ENCODE data around the gene CREG1.

DNA sequence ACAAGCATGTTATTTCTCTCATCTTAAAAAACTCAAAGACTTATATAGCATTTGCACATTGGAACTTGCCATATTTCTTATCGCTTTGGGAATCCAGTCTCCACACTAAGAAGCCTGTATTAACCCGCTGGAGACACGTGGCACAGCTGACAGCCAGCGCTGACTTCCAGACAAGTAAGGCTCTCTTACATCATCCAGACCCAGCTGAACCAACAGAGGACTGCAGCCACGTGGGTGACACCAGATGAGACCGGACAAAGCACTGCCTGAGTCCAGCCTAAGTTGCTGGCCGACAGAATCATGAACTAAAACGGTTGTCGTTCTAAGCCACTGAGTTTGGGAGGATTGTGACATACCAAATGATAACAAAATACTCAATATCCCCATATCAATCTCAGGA, 28.9 kb downstream of the CREG1 start:
- TF ChIP-seq POLR2A (IDR thresholded peaks at IDR 0.05; ENCODE audit: low read length) (no peak), GATA1 (IDR thresholded peaks at IDR 0.05; ENCODE audit: low read depth, low read length) (no peak)
